HepG2 (cell line): ENCODE measurements around the gene NRSN2. TPM values are rescaled to one million over a fixed set of nuclear protein-coding genes. Genes with fewer than 3 reads are reported as not detected.

Source experiments
- ATAD3A ChIP-seq: sonication (generic); formaldehyde crosslinking; IDR thresholded peaks from 2 replicates; pipeline ENCODE4 v1.4.0; 2020; ENCODE audit warnings: missing genetic modification reagents
- ATF2 ChIP-seq: sonication (generic); formaldehyde crosslinking; IDR thresholded peaks from 2 replicates; pipeline ENCODE4 v1.4.0; 2020; ENCODE audit warnings: missing genetic modification reagents
- CBX2 ChIP-seq, 2 experiments: fragments of 200-600 bp in 1 of 2; sonication (generic); formaldehyde crosslinking in 1 of 2; IDR thresholded peaks; 2 replicates each; pipeline versions ENCODE4 v1.7.0 to v1.8.1; 2018 to 2022; ENCODE audit warnings: low read depth in 2 of 2, low read length in 1 of 2, mild to moderate bottlenecking in 1 of 2, missing genetic modification reagents in 1 of 2
- CREBL2 ChIP-seq: sonication (generic); formaldehyde crosslinking; IDR thresholded peaks from 2 replicates; pipeline ENCODE4 v1.8.1; 2023; ENCODE audit warnings: missing genetic modification reagents, mild to moderate bottlenecking, borderline replicate concordance
- GFI1 ChIP-seq: sonication (generic); formaldehyde crosslinking; IDR thresholded peaks from 2 replicates; pipeline ENCODE4 v1.5.0; 2020; ENCODE audit warnings: missing genetic modification reagents, mild to moderate bottlenecking, borderline replicate concordance
- HOXA7 ChIP-seq: sonication (generic); formaldehyde crosslinking; IDR thresholded peaks from 2 replicates; pipeline ENCODE4 v1.8.1; 2022; ENCODE audit warnings: mild to moderate bottlenecking, missing genetic modification reagents, moderate library complexity
- KLF16 ChIP-seq, 2 experiments: sonication (generic) in 1 of 2; formaldehyde crosslinking in 1 of 2; IDR thresholded peaks; 2 replicates each; pipeline versions ENCODE4 v1.6.1 to v1.8.0; 2016 to 2023; ENCODE audit warnings: missing genetic modification reagents in 2 of 2, missing compliant biosample characterization in 1 of 2
- PAF1 ChIP-seq: IDR thresholded peaks from 2 replicates; pipeline ENCODE4 v1.6.1; 2016; ENCODE audit warnings: missing genetic modification reagents, missing compliant biosample characterization
- PATZ1 ChIP-seq: sonication (generic); formaldehyde crosslinking; IDR thresholded peaks from 2 replicates; pipeline ENCODE4 v1.4.0; 2020; ENCODE audit warnings: missing genetic modification reagents
- POLR2A ChIP-seq, 2 experiments: IDR thresholded peaks; 2 replicates each; pipeline ENCODE4 v1.6.1; 2011; ENCODE audit warnings: low read depth in 2 of 2, low read length in 2 of 2, mild to moderate bottlenecking in 1 of 2, moderate library complexity in 1 of 2; ENCODE audit not compliant: insufficient read depth in 1 of 2
- SCMH1 ChIP-seq: sonication (generic); formaldehyde crosslinking; IDR thresholded peaks from 2 replicates; pipeline ENCODE4 v1.9.0; 2021; ENCODE audit warnings: missing genetic modification reagents, mild to moderate bottlenecking, borderline replicate concordance
- SIX1 ChIP-seq: sonication (generic); formaldehyde crosslinking; IDR thresholded peaks from 2 replicates; pipeline ENCODE4 v1.4.0; 2020; ENCODE audit warnings: missing genetic modification reagents, borderline replicate concordance
- SMAD1 ChIP-seq: sonication (generic); formaldehyde crosslinking; IDR thresholded peaks from 2 replicates; pipeline ENCODE4 v1.4.0; 2020; ENCODE audit warnings: missing genetic modification reagents, low read depth, mild to moderate bottlenecking, borderline replicate concordance
- STAT5B ChIP-seq: sonication (generic); formaldehyde crosslinking; IDR thresholded peaks from 2 replicates; pipeline ENCODE4 v1.4.0; 2020; ENCODE audit warnings: missing genetic modification reagents
- SYNCRIP ChIP-seq: fragments of 200-400 bp; formaldehyde crosslinking; IDR thresholded peaks from 2 replicates; pipeline ENCODE4 v1.6.1; 2018; ENCODE audit warnings: mild to moderate bottlenecking, low read depth, low read length; ENCODE audit not compliant: insufficient read depth
- TCF12 ChIP-seq, 2 experiments: fragments of 450-650 bp in 1 of 2; sonication (generic) in 1 of 2; formaldehyde crosslinking in 1 of 2; IDR thresholded peaks; 2 replicates each; pipeline versions ENCODE4 v1.6.1 to v1.8.0; 2017 to 2022; ENCODE audit warnings: antibody characterized with exemption in 1 of 2, mild to moderate bottlenecking in 1 of 2, missing genetic modification reagents in 1 of 2, moderate library complexity in 1 of 2
- ZMYM2 ChIP-seq: sonication (generic); formaldehyde crosslinking; IDR thresholded peaks from 2 replicates; pipeline ENCODE4 v1.8.0; 2022; ENCODE audit warnings: mild to moderate bottlenecking, missing genetic modification reagents
- ZNF180 ChIP-seq: sonication (generic); formaldehyde crosslinking; IDR thresholded peaks from 2 replicates; pipeline ENCODE4 v1.4.0; 2020; ENCODE audit warnings: low read depth, missing genetic modification reagents, borderline replicate concordance
- ZNF331 ChIP-seq: sonication (generic); formaldehyde crosslinking; IDR thresholded peaks from 2 replicates; pipeline ENCODE4 v1.4.0; 2020; ENCODE audit warnings: missing genetic modification reagents
- ZNF335 ChIP-seq: sonication (generic); formaldehyde crosslinking; IDR thresholded peaks from 2 replicates; pipeline ENCODE4 v1.4.0; 2020; ENCODE audit warnings: missing genetic modification reagents
- ZNF552 ChIP-seq: sonication (generic); formaldehyde crosslinking; IDR thresholded peaks from 2 replicates; pipeline ENCODE4 v1.9.0; 2022; ENCODE audit warnings: missing genetic modification reagents, mild to moderate bottlenecking, borderline replicate concordance
- ZNF562 ChIP-seq: sonication (generic); formaldehyde crosslinking; IDR thresholded peaks from 2 replicates; pipeline ENCODE4 v1.8.0; 2022; ENCODE audit warnings: missing genetic modification reagents, borderline replicate concordance
- ZNF572 ChIP-seq: sonication (generic); formaldehyde crosslinking; IDR thresholded peaks from 2 replicates; pipeline ENCODE4 v1.5.1; 2020; ENCODE audit warnings: mild to moderate bottlenecking, missing genetic modification reagents
- polyA plus RNA-seq, 8 experiments: library from polyadenylated mRNA; depleted of rRNA in 3 of 8; stranded (reverse) in 7 of 8; unstranded in 1 of 8; fragments of >200 nt; fragmentation: Illumina TruSeq in 4 of 8; extraction: Trizol in 4 of 8; gene quantifications; 2 replicates each; pipeline versions ENCODE4 v1.2.1 to v1.2.3, GENCODE V29; 2011 to 2016; ENCODE audit warnings: low read depth in 4 of 8, missing spikeins in 1 of 8, mixed read lengths in 1 of 8; ENCODE audit not compliant: insufficient read depth in 1 of 8
- total RNA-seq, 5 experiments: library from RNA; depleted of rRNA; stranded (reverse); fragments of >200 nt; fragmentation: Illumina TruSeq; extraction: Trizol; gene quantifications; 2 replicates each; pipeline ENCODE4 v1.2.3, GENCODE V29; 2016; ENCODE audit warnings: low read depth in 1 of 5
- TF ChIP-seq, protein P1 (sequence below): sonication (generic); formaldehyde crosslinking; conservative IDR thresholded peaks from 2 replicates; pipeline ENCODE4 v1.4.0; 2020; ENCODE audit warnings: missing genetic modification reagents

The NRSN2 gene
- total and polyA plus RNA-seq, 2 of the 13 experiments (the other 11 are each of a cell fraction or from before 2014, with no cell fraction given) = 32.3 to 49.4 TPM

GRCh38 chr20:300345-300990 is 46.4 kb upstream of the NRSN2 start (continued):
- peak; percentile 7; the same call in 1 of the 2 replicates for TF ChIP-seq PATZ1 (CRISPR knock-in tag)
- 0 out of 2 replicates have a peak, but pooled peaks have one; percentile 23 for TF ChIP-seq SIX1
- TF ChIP-seq PAF1 = 0 out of 2 replicates have a peak, but pooled peaks have one; percentile 21
- TF ChIP-seq KLF16 (CRISPR knock-in tag; IDR thresholded peaks at IDR 0.05) = 0 out of 4 replicates have a peak, but pooled peaks of 1 of the 2 experiments have one; percentile 40
- no peak for TF ChIP-seq ATAD3A (CRISPR knock-in tag)
- TF ChIP-seq, protein P1, sequence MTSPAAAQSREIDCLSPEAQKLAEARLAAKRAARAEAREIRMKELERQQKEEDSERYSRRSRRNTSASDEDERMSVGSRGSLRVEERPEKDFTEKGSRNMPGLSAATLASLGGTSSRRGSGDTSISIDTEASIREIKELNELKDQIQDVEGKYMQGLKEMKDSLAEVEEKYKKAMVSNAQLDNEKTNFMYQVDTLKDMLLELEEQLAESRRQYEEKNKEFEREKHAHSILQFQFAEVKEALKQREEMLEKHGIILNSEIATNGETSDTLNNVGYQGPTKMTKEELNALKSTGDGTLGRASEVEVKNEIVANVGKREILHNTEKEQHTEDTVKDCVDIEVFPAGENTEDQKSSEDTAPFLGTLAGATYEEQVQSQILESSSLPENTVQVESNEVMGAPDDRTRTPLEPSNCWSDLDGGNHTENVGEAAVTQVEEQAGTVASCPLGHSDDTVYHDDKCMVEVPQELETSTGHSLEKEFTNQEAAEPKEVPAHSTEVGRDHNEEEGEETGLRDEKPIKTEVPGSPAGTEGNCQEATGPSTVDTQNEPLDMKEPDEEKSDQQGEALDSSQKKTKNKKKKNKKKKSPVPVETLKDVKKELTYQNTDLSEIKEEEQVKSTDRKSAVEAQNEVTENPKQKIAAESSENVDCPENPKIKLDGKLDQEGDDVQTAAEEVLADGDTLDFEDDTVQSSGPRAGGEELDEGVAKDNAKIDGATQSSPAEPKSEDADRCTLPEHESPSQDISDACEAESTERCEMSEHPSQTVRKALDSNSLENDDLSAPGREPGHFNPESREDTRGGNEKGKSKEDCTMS (CRISPR knock-in tag) = no peak
- TF ChIP-seq ZNF552 (CRISPR knock-in tag) = no peak
- no peak for TF ChIP-seq SYNCRIP
- no peak for TF ChIP-seq HOXA7
- 0 out of 2 replicates have a peak, but pooled peaks have one; percentile 32 for TF ChIP-seq ZMYM2 (CRISPR knock-in tag)
- no peak for TF ChIP-seq TCF12 (IDR thresholded peaks at IDR 0.05)
- no peak for TF ChIP-seq TCF12 (CRISPR knock-in tag; IDR thresholded peaks at IDR 0.05)
- TF ChIP-seq ATF2 = no peak
- TF ChIP-seq GFI1 (CRISPR knock-in tag) = no peak
- TF ChIP-seq CREBL2 (CRISPR knock-in tag) = no peak
- TF ChIP-seq SCMH1 (CRISPR knock-in tag) = no peak
- TF ChIP-seq POLR2A (IDR thresholded peaks at IDR 0.05; ENCODE audit: insufficient read depth in 1 of 2, low read depth in 2 of 2, low read length in 2 of 2) = peak in 1 of 2 experiments; percentile 11; a peak in 3 of 4 replicates
- TF ChIP-seq CBX2 (IDR thresholded peaks at IDR 0.05; ENCODE audit: low read depth, low read length) = no peak
- TF ChIP-seq CBX2 (CRISPR knock-in tag; IDR thresholded peaks at IDR 0.05; ENCODE audit: low read depth) = no peak
- 0 out of 2 replicates have a peak, but pooled peaks have one; percentile 31 for TF ChIP-seq ZNF331 (CRISPR knock-in tag)
- TF ChIP-seq ZNF180 (CRISPR knock-in tag) = no peak
- no peak for TF ChIP-seq ZNF562
- TF ChIP-seq ZNF335 = no peak
- TF ChIP-seq ZNF572 (CRISPR knock-in tag) = 0 out of 2 replicates have a peak, but pooled peaks have one; percentile 13
- no peak for TF ChIP-seq STAT5B
- 0 out of 2 replicates have a peak, but pooled peaks have one; percentile 6 for TF ChIP-seq SMAD1
